Neural cell (in vitro differentiated cells): ENCODE measurements around the gene ARHGEF2.

ENCODE experiments used
- CTCF ChIP-seq: fragments of 450-650 bp; IDR thresholded peaks from 2 replicates; pipeline ENCODE4 v1.5.1; 2014; ENCODE audit warnings: antibody characterized with exemption, mild to moderate bottlenecking, moderate library complexity; ENCODE audit not compliant: poor library complexity, severe bottlenecking
- EZH2 ChIP-seq: fragments of 200-600, 300-800 bp; shearing (Covaris generic), sonication (generic); IDR thresholded peaks from 2 replicates; pipeline ENCODE4 v1.6.1; 2014; ENCODE audit warnings: antibody characterized with exemption, low read length, borderline replicate concordance, mild to moderate bottlenecking; ENCODE audit not compliant: insufficient read depth, poor library complexity, severe bottlenecking
- POLR2AphosphoS5 ChIP-seq: IDR thresholded peaks from 2 replicates; pipeline ENCODE4 v1.6.1; 2012
- REST ChIP-seq: IDR thresholded peaks from 2 replicates; pipeline ENCODE4 v1.6.1; 2012; ENCODE audit warnings: borderline replicate concordance

GRCh38 chr1:156025876-156026275 lies 47.5 kb upstream of the ARHGEF2 start:
- peak; percentile 49 for TF ChIP-seq CTCF
- no peak for TF ChIP-seq REST
- no peak for TF ChIP-seq EZH2
- no peak for TF ChIP-seq POLR2AphosphoS5
